Nephron progenitor cell (in vitro differentiated cells): ENCODE results near the gene PRR18.

Experiments used
- DNase-seq: peaks from one replicate; pipeline ENCODE4 v3.0.0; 2021
- H3K27ac Mint-ChIP-seq: 2 replicates; pipeline ENCODE4 v1.8.0; 2021; ENCODE audit warnings: mild to moderate bottlenecking, moderate library complexity, mixed read lengths
- H3K27me3 Mint-ChIP-seq: 2 replicates; pipeline ENCODE4 v1.8.0; 2021; ENCODE audit warnings: mild to moderate bottlenecking, low read depth, mixed read lengths; ENCODE audit not compliant: poor library complexity
- H3K36me3 Mint-ChIP-seq: 2 replicates; pipeline ENCODE4 v1.8.0; 2021; ENCODE audit warnings: low read depth, mixed read lengths
- H3K4me1 Mint-ChIP-seq: 2 replicates; pipeline ENCODE4 v1.8.0; 2021; ENCODE audit warnings: mixed read lengths
- H3K4me3 Mint-ChIP-seq: 2 replicates; pipeline ENCODE4 v1.8.0; 2021; ENCODE audit warnings: mild to moderate bottlenecking, moderate library complexity, mixed read lengths
- H3K9me3 Mint-ChIP-seq: 2 replicates; pipeline ENCODE4 v1.8.0; 2021; ENCODE audit warnings: mild to moderate bottlenecking, moderate library complexity, mixed read lengths
- TF ChIP-seq, protein P1 (sequence below): fragments of 200-600 bp; sonication (generic); IDR thresholded peaks from 2 replicates; pipeline ENCODE4 v1.5.0; 2021; ENCODE audit warnings: antibody characterized with exemption

Gene PRR18

GRCh38 chr6:166262743-166263515 is 45.3 kb downstream of the PRR18 start:
- Mint-ChIP-seq H3K4me1 (peaks cover 28% of the 10 kb centered on the region), H3K4me3 (no peak overlapping the region), H3K27me3 (peaks cover 20% of the 10 kb centered on the region), H3K9me3 (no peaks in the 10 kb centered on the region), H3K27ac (no peak overlapping the region), H3K36me3 (no peaks in the 10 kb centered on the region)
- DNase-seq, result no peak
- TF ChIP-seq, protein P1, sequence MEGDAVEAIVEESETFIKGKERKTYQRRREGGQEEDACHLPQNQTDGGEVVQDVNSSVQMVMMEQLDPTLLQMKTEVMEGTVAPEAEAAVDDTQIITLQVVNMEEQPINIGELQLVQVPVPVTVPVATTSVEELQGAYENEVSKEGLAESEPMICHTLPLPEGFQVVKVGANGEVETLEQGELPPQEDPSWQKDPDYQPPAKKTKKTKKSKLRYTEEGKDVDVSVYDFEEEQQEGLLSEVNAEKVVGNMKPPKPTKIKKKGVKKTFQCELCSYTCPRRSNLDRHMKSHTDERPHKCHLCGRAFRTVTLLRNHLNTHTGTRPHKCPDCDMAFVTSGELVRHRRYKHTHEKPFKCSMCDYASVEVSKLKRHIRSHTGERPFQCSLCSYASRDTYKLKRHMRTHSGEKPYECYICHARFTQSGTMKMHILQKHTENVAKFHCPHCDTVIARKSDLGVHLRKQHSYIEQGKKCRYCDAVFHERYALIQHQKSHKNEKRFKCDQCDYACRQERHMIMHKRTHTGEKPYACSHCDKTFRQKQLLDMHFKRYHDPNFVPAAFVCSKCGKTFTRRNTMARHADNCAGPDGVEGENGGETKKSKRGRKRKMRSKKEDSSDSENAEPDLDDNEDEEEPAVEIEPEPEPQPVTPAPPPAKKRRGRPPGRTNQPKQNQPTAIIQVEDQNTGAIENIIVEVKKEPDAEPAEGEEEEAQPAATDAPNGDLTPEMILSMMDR, result no peak

DNA sequence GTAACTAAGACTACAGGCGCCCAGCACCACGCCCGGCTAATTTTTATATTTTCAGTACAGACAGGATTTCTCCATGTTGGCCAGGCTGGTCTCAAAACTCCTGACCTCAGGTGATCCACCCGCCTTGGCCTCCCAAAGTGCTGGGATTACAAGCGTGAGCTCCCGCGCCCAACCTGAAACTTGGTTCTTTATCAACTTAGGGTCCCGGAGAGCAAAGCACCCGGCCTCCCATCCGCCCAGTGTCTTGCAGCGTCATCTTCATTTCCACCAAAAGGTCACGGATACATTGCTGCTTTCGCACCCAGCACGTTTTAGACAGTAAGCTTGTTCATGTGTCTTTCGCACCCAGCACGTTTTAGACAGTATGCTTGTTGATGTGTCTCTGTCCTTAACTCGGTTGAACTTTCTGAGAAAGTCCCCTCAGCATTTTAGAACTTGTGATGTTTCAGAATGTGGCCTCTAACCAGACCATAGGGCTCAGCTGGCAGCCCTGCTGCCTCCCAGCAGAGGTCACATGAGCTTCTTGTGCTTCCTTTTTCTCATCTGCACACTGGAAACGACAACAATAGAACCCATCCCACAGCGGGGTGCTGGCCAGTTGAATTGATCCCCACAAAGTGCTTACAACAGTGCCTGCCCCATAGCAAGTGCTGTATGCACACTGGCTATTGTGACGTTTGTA is 48.8 kb downstream of the PRR18 start:
- no peak for DNase-seq
- Mint-ChIP-seq H3K36me3 (no peaks in the 10 kb centered on the region), H3K4me3 (no peak overlapping the region), H3K27me3 (peaks cover 33% of the 10 kb centered on the region), H3K27ac (no peak overlapping the region), H3K9me3 (no peaks in the 10 kb centered on the region), H3K4me1 (peaks cover 30% of the 10 kb centered on the region)
- TF ChIP-seq, protein P1, result no peak

DNA sequence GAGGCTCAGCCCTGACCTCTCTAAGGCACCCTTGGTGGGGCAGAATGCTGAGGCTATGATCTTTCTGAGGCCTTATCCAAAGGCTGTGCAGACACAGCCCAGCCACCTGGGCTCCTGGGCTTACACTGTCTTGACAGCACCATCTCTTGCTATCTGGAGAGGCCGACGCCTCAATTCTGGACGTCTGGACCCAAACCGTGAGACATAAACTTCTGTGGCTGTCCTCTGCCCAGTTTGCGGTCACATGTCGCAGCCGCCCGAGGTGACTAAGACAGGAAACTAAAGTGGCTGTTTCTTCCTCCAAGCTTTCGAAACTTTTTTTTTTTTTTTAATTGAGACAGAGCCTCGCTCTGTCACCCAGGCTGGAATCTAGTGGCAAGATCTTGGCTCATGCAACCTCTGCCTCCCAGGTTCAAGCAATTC is 49.3 kb downstream of the PRR18 start:
- no peak for DNase-seq

GRCh38 chr6:166257911-166258318 is 50.3 kb downstream of the PRR18 start:
- Mint-ChIP-seq H3K27me3 (peaks cover 41% of the 10 kb centered on the region), H3K36me3 (no peaks in the 10 kb centered on the region), H3K9me3 (no peaks in the 10 kb centered on the region), H3K27ac (no peak overlapping the region), H3K4me1 (peaks cover 30% of the 10 kb centered on the region), H3K4me3 (no peak overlapping the region)
- DNase-seq, result no peak
- TF ChIP-seq, protein P1, result no peak

More for the DNA sequence above, 49.3 kb downstream of the PRR18 start:
- peaks cover 30% of the 10 kb centered on the region for H3K4me1 Mint-ChIP-seq
- no peak overlapping the region for H3K4me3 Mint-ChIP-seq
- H3K27ac Mint-ChIP-seq, result no peak overlapping the region
- no peaks in the 10 kb centered on the region for H3K9me3 Mint-ChIP-seq
- TF ChIP-seq, protein P1, result no peak
- no peaks in the 10 kb centered on the region for H3K36me3 Mint-ChIP-seq
- peaks cover 35% of the 10 kb centered on the region for H3K27me3 Mint-ChIP-seq
